ENCODE results near the gene ADAR. TPM values are rescaled to one million over a fixed set of nuclear protein-coding genes. Genes with fewer than 3 reads are reported as not detected.

Gene ADAR
- total RNA-seq, 1 donor from 2014 or later, result 121 TPM

DNA sequence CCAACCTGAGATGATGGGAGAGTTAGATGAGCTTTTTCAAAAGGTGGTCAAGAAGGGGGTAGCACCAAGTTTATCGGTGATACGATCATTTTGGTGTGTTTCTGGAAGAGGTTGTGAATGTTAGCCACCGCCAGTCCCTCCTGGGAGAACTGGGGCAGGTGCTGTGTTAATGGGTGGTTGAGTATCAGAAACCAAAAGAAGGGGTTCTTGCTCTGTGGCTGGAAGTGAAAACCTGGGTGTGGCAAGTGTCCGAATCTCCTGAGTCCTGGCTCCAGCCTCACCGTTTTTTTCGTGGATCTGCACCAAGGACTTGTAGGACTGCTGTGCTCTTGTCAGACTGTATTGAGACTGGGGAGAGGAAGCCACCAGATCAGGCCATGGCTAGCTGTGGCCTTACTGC lies 57.3 kb downstream of the ADAR start:
- DNase-seq (ENCODE audit: low read depth), result no peak
- no peaks in the 10 kb centered on the region for H3K27me3 ChIP-seq (ENCODE audit: control insufficient read depth, insufficient read depth, low read length)
- no peak overlapping the region for H3K4me3 ChIP-seq (ENCODE audit: low read depth, low read length)
- TF ChIP-seq, protein P1, sequence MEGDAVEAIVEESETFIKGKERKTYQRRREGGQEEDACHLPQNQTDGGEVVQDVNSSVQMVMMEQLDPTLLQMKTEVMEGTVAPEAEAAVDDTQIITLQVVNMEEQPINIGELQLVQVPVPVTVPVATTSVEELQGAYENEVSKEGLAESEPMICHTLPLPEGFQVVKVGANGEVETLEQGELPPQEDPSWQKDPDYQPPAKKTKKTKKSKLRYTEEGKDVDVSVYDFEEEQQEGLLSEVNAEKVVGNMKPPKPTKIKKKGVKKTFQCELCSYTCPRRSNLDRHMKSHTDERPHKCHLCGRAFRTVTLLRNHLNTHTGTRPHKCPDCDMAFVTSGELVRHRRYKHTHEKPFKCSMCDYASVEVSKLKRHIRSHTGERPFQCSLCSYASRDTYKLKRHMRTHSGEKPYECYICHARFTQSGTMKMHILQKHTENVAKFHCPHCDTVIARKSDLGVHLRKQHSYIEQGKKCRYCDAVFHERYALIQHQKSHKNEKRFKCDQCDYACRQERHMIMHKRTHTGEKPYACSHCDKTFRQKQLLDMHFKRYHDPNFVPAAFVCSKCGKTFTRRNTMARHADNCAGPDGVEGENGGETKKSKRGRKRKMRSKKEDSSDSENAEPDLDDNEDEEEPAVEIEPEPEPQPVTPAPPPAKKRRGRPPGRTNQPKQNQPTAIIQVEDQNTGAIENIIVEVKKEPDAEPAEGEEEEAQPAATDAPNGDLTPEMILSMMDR (IDR thresholded peaks at IDR 0.05; ENCODE audit: insufficient read depth, low read length, poor library complexity, severe bottlenecking), result no peak
- peaks cover 5% of the 10 kb centered on the region for H3K36me3 ChIP-seq (ENCODE audit: control insufficient read depth, insufficient read depth, low read length)

DNA sequence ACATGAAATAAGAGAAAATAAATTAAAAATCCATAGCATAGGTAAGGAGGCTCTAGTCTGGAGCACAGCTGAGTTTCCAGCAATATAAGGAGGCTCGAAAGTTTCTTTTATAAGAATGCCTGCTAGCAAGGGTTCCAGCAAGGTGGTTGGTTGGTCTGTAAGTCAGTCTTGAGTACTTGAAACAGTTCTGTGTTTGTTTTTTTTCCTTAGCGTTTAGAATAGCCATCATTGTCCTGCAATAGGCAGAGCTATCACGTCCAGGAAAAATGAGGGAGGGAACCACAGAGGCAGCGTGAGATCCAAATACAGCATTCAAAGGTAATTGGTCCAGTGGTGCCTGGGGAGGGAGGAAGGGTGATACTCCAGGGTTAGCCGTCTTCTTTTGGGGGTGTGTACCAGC lies 57.9 kb downstream of the ADAR start:
- peaks cover 5% of the 10 kb centered on the region for H3K36me3 ChIP-seq (ENCODE audit: control insufficient read depth, insufficient read depth, low read length)
- H3K27me3 ChIP-seq (ENCODE audit: control insufficient read depth, insufficient read depth, low read length), result no peaks in the 10 kb centered on the region
- DNase-seq (ENCODE audit: low read depth), result no peak
- TF ChIP-seq, protein P1 (IDR thresholded peaks at IDR 0.05; ENCODE audit: insufficient read depth, low read length, poor library complexity, severe bottlenecking), result no peak
- no peak overlapping the region for H3K4me3 ChIP-seq (ENCODE audit: low read depth, low read length)

DNA sequence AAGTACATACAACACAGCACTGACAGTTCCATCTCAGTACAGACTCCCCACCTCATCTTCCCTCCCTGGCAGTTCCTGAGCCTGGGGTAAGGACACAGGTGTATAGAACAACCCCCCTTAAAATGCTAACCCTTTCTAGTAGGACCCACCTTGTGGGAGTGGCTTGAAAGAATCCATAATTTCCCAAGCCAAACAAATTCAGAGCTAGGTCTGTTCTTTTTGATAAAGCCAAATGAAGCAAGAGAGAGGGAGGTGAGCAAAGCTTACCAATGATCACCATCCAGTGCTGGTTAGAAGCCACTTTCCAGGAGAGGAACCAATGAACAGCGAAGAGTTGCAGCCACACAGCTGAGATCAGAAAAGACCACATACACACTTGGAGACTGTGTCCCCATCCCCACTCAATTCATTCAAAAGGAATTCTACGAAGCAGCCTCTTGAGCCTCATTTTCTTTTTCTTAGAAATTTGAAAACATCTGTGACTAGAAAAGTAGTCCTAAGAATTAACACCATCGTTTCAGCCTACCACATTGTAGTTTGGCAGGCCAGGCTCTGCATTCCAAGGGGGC lies 58.7 kb downstream of the ADAR start:
- H3K4me3 ChIP-seq (ENCODE audit: low read depth, low read length), result no peak overlapping the region
- no peak for DNase-seq (ENCODE audit: low read depth)
- TF ChIP-seq, protein P1 (IDR thresholded peaks at IDR 0.05; ENCODE audit: insufficient read depth, low read length, poor library complexity, severe bottlenecking), result no peak
- H3K36me3 ChIP-seq (ENCODE audit: control insufficient read depth, insufficient read depth, low read length), result peaks cover 5% of the 10 kb centered on the region
- H3K27me3 ChIP-seq (ENCODE audit: control insufficient read depth, insufficient read depth, low read length), result no peaks in the 10 kb centered on the region

DNA sequence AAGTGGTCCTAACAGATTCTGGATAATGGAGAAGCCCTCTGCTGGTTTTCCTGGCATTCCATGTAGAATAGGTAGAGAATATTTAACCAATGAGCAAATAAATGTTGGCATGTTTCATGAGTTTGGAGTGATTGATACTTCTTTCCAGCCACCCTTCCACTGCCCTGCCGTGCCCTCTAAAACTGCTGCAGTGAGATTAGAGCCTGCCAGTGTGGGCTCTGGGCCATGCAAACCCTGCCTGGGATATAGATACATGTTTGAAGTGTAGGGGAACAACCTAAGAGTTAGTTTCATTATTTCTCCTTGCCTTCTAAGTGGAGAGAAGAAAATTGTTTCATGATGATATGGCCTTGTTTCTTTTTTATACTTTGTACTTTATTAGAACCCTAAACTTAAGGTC lies 60.0 kb downstream of the ADAR start:
- peaks cover 7% of the 10 kb centered on the region for H3K27me3 ChIP-seq (ENCODE audit: control insufficient read depth, insufficient read depth, low read length)

DNA sequence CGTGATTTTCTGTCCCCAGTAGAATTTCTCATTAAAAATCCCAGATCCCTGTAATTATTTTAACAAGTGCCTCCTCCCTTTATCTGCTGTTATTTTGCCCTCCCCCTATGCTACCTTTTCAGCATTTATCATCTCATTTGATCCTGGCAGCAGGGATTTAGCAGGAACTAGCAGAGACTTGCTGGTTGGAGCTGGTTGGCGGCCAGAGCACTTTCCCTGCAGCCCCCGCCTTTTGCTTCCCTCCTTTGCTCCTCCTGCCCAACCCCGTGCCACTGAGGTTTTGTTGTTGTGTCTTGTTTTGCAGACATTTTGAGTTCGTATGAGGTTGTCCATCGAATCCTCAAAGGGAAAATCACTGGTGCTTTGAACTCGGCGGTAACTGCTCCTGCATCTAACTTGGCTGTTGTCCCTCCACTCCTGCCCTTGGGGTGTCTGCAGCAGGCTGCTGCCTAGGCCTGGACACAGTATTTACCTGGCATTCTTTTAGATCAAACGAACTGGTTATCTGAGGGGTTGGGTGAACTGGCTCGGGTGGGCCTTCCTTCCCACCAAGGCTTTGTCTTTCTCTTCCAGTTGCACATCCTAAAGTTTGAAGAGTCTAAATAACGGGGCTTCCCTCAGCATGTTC lies 60.8 kb downstream of the ADAR start:
- Histone ChIP-seq H3K4me3 (ENCODE audit: low read depth, low read length) (no peak overlapping the region), H3K36me3 (ENCODE audit: control insufficient read depth, insufficient read depth, low read length) (peaks cover 3% of the 10 kb centered on the region), H3K27me3 (ENCODE audit: control insufficient read depth, insufficient read depth, low read length) (peaks cover 9% of the 10 kb centered on the region)
- DNase-seq (ENCODE audit: low read depth), result no peak
- TF ChIP-seq, protein P1 (IDR thresholded peaks at IDR 0.05; ENCODE audit: insufficient read depth, low read length, poor library complexity, severe bottlenecking), result no peak

More for the DNA sequence above, 60.0 kb downstream of the ADAR start:
- peaks cover 3% of the 10 kb centered on the region for H3K36me3 ChIP-seq (ENCODE audit: control insufficient read depth, insufficient read depth, low read length)
- no peak overlapping the region for H3K4me3 ChIP-seq (ENCODE audit: low read depth, low read length)
- DNase-seq (ENCODE audit: low read depth), result no peak
- TF ChIP-seq, protein P1 (IDR thresholded peaks at IDR 0.05; ENCODE audit: insufficient read depth, low read length, poor library complexity, severe bottlenecking), result no peak

All from kidney epithelial cell (primary cell).